Ishikawa (cell line): ENCODE data around the gene NFU1.

Experiments used
- CEBPB ChIP-seq: IDR thresholded peaks from 2 replicates; pipeline ENCODE4 v1.6.1; 2012
- CREB1 ChIP-seq: IDR thresholded peaks from 2 replicates; pipeline ENCODE4 v1.6.1; 2012; ENCODE audit warnings: low read depth
- EGR1 ChIP-seq: IDR thresholded peaks from 2 replicates; pipeline ENCODE4 v1.6.1; 2012
- EP300 ChIP-seq: IDR thresholded peaks from 2 replicates; pipeline ENCODE4 v1.6.1; 2012; ENCODE audit warnings: borderline replicate concordance
- FOXM1 ChIP-seq: IDR thresholded peaks from 2 replicates; pipeline ENCODE4 v1.6.1; 2012; ENCODE audit warnings: low read depth, borderline replicate concordance
- NFIC ChIP-seq: IDR thresholded peaks from 2 replicates; pipeline ENCODE4 v1.6.1; 2012
- RAD21 ChIP-seq: IDR thresholded peaks from 2 replicates; pipeline ENCODE4 v1.6.1; 2012; ENCODE audit warnings: low read depth
- TAF1 ChIP-seq: IDR thresholded peaks from 2 replicates; pipeline ENCODE4 v1.6.1; 2012; ENCODE audit warnings: low read depth, mild to moderate bottlenecking
- TCF12 ChIP-seq: IDR thresholded peaks from 2 replicates; pipeline ENCODE4 v1.6.1; 2012; ENCODE audit warnings: low read depth
- TEAD4 ChIP-seq: IDR thresholded peaks from 2 replicates; pipeline ENCODE4 v1.6.1; 2012
- YY1 ChIP-seq: IDR thresholded peaks from 2 replicates; pipeline ENCODE4 v1.6.1; 2012; ENCODE audit warnings: low read depth
- TF ChIP-seq, protein P1 (sequence below): IDR thresholded peaks from 2 replicates; pipeline ENCODE4 v1.6.1; 2012; ENCODE audit warnings: low read depth, mild to moderate bottlenecking
- TF ChIP-seq, protein P2 (sequence below): IDR thresholded peaks from 2 replicates; pipeline ENCODE4 v1.6.1; 2012
- TF ChIP-seq, protein P3 (sequence below): IDR thresholded peaks from 2 replicates; pipeline ENCODE4 v1.6.1; 2012

DNA sequence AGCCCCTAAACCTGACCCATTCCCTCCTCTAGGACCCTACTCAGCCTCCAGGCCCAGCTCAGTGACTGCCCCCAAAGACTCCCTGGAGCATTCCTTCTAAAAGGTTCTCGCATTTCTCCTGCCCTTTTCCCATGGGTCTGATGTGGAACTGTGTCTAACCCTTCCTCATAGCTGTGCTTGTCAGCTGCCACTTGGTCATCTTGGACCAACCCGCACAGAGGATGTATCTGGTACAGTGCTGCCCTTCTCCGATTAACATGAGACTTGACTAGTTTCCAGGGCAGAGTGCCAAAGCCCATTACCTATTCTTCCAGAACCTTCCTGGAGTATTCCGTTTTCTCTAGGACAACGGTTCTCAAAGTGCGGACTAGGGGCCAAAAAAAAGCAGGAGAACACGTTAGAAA is 518 bp upstream of the NFU1 start:
- TF ChIP-seq CREB1 (no peak), EP300 (no peak), NFIC (no peak; the same call in 1 of the 2 replicates), EGR1 (no peak), TAF1 (no peak), CEBPB (no peak), FOXM1 (no peak), RAD21 (no peak), YY1 (no peak), TEAD4 (no peak), TCF12 (no peak)
- TF ChIP-seq, protein P1, sequence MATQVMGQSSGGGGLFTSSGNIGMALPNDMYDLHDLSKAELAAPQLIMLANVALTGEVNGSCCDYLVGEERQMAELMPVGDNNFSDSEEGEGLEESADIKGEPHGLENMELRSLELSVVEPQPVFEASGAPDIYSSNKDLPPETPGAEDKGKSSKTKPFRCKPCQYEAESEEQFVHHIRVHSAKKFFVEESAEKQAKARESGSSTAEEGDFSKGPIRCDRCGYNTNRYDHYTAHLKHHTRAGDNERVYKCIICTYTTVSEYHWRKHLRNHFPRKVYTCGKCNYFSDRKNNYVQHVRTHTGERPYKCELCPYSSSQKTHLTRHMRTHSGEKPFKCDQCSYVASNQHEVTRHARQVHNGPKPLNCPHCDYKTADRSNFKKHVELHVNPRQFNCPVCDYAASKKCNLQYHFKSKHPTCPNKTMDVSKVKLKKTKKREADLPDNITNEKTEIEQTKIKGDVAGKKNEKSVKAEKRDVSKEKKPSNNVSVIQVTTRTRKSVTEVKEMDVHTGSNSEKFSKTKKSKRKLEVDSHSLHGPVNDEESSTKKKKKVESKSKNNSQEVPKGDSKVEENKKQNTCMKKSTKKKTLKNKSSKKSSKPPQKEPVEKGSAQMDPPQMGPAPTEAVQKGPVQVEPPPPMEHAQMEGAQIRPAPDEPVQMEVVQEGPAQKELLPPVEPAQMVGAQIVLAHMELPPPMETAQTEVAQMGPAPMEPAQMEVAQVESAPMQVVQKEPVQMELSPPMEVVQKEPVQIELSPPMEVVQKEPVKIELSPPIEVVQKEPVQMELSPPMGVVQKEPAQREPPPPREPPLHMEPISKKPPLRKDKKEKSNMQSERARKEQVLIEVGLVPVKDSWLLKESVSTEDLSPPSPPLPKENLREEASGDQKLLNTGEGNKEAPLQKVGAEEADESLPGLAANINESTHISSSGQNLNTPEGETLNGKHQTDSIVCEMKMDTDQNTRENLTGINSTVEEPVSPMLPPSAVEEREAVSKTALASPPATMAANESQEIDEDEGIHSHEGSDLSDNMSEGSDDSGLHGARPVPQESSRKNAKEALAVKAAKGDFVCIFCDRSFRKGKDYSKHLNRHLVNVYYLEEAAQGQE, result no peak
- TF ChIP-seq, protein P2, sequence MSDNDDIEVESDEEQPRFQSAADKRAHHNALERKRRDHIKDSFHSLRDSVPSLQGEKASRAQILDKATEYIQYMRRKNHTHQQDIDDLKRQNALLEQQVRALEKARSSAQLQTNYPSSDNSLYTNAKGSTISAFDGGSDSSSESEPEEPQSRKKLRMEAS, result no peak
- TF ChIP-seq, protein P3, sequence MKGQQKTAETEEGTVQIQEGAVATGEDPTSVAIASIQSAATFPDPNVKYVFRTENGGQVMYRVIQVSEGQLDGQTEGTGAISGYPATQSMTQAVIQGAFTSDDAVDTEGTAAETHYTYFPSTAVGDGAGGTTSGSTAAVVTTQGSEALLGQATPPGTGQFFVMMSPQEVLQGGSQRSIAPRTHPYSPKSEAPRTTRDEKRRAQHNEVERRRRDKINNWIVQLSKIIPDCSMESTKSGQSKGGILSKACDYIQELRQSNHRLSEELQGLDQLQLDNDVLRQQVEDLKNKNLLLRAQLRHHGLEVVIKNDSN, result no peak
